Trophoblast cell (in vitro differentiated cells and primary cell): ENCODE results near the gene NUFIP1.

Source experiments
- DNase-seq, 2 donors: peaks; one replicate each; pipeline ENCODE4 v3.0.0-alpha.2; 2016
- H2AFZ ChIP-seq: 2 replicates; pipeline ENCODE4 v1.6.1; 2013; ENCODE audit warnings: low read length, moderate library complexity, mild to moderate bottlenecking; ENCODE audit not compliant: insufficient read depth, poor library complexity
- H2AK5ac ChIP-seq: 2 replicates; pipeline ENCODE4 v1.6.1; 2013; ENCODE audit warnings: mild to moderate bottlenecking, low read length
- H2BK120ac ChIP-seq: 2 replicates; pipeline ENCODE4 v1.6.1; 2013; ENCODE audit warnings: low read length, mild to moderate bottlenecking, moderate library complexity; ENCODE audit not compliant: insufficient read depth, poor library complexity
- H2BK12ac ChIP-seq: 2 replicates; pipeline ENCODE4 v1.6.1; 2013; ENCODE audit warnings: mild to moderate bottlenecking, low read length, moderate library complexity
- H2BK5ac ChIP-seq: 2 replicates; pipeline ENCODE4 v1.6.1; 2013; ENCODE audit warnings: low read length, low read depth, moderate library complexity, mild to moderate bottlenecking; ENCODE audit not compliant: poor library complexity
- H3K14ac ChIP-seq: 2 replicates; pipeline ENCODE4 v1.6.1; 2013; ENCODE audit warnings: mild to moderate bottlenecking, low read length
- H3K18ac ChIP-seq: 2 replicates; pipeline ENCODE4 v1.6.1; 2013; ENCODE audit warnings: mild to moderate bottlenecking, low read length
- H3K23ac ChIP-seq: 2 replicates; pipeline ENCODE4 v1.6.1; 2013; ENCODE audit warnings: low read length
- H3K27ac ChIP-seq: 2 replicates; pipeline ENCODE4 v1.5.1; 2013; ENCODE audit warnings: low read depth, mild to moderate bottlenecking, inconsistent platforms, low read length, moderate library complexity
- H3K27me3 ChIP-seq: 2 replicates; pipeline ENCODE4 v1.6.1; 2013; ENCODE audit warnings: inconsistent platforms, mild to moderate bottlenecking, low read length, moderate library complexity; ENCODE audit not compliant: insufficient read depth
- H3K36me3 ChIP-seq, 2 experiments: 1 replicate in 1 of 2; 2 replicates in 1 of 2; pipeline ENCODE4 v1.6.1; 2013; ENCODE audit warnings: low read length in 2 of 2, mild to moderate bottlenecking in 2 of 2, moderate library complexity in 1 of 2; ENCODE audit not compliant: insufficient read depth in 2 of 2, control insufficient read depth in 1 of 2
- H3K4ac ChIP-seq: 2 replicates; pipeline ENCODE4 v1.6.1; 2013; ENCODE audit warnings: low read depth, mild to moderate bottlenecking, low read length, moderate library complexity
- H3K4me1 ChIP-seq, 2 experiments: 1 replicate in 1 of 2; 2 replicates in 1 of 2; pipeline ENCODE4 v1.6.1; 2013; ENCODE audit warnings: low read length in 2 of 2, mild to moderate bottlenecking in 2 of 2, moderate library complexity in 1 of 2; ENCODE audit not compliant: insufficient read depth in 2 of 2, control insufficient read depth in 1 of 2
- H3K4me2 ChIP-seq: 2 replicates; pipeline ENCODE4 v1.6.1; 2013; ENCODE audit warnings: inconsistent platforms, mild to moderate bottlenecking, low read length, moderate library complexity
- H3K4me3 ChIP-seq: 2 replicates; pipeline ENCODE4 v1.5.1; 2013; ENCODE audit warnings: mild to moderate bottlenecking, low read depth, low read length, inconsistent platforms
- H3K79me1 ChIP-seq: one replicate; pipeline ENCODE4 v1.6.1; 2013; ENCODE audit warnings: low read length
- H3K79me2 ChIP-seq: 2 replicates; pipeline ENCODE4 v1.6.1; 2013; ENCODE audit warnings: low read length, mild to moderate bottlenecking; ENCODE audit not compliant: control insufficient read depth, insufficient read depth, poor library complexity
- H3K9ac ChIP-seq: 2 replicates; pipeline ENCODE4 v1.6.1; 2013; ENCODE audit warnings: mild to moderate bottlenecking, low read length
- H3K9me3 ChIP-seq: 2 replicates; pipeline ENCODE4 v1.6.1; 2013; ENCODE audit warnings: low read depth, mild to moderate bottlenecking, control low read depth, inconsistent platforms, low read length; ENCODE audit not compliant: insufficient read depth
- H4K12ac ChIP-seq: 2 replicates; pipeline ENCODE4 v1.6.1; 2013; ENCODE audit warnings: low read depth, mild to moderate bottlenecking, low read length, moderate library complexity
- H4K8ac ChIP-seq: 2 replicates; pipeline ENCODE4 v1.6.1; 2013; ENCODE audit warnings: low read depth, mild to moderate bottlenecking, low read length, moderate library complexity
- H4K91ac ChIP-seq: one replicate; pipeline ENCODE4 v1.6.1; 2013; ENCODE audit warnings: low read depth, mild to moderate bottlenecking, low read length, moderate library complexity
- WGBS: extraction: QIAGEN DNeasy Blood & Tissue Kit; methylation state at CpG from one replicate; pipeline ENCODE4 v1.1.7; 2013; ENCODE audit warnings: missing lambda C conversion rate; ENCODE audit not compliant: insufficient read length, insufficient coverage; ENCODE audit errors: extremely low coverage; 5-methylcytosine and 5-hydroxymethylcytosine counted together

NUFIP1 gene

DNA sequence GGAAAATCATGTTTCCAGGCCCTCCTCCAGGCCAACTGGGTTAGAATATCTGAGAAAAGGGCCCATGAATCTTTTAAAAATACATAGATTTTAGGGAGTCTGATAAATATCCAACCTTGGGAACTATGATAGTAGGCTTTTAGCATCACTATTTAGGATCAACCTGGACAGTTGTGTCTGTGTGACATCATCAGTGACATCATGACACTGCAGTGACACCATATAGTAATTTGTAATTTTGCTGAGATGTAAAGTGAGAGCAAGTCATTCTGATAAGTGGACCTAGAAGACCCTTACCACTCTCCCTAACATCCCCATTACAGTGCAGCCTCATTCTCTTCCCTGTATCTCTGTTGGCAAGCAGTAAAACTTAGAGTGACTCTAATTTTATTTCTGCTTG is 14.1 kb upstream of the NUFIP1 start:
- H2AK5ac ChIP-seq, result no peak overlapping the region
- no peak overlapping the region for H3K4ac ChIP-seq
- H3K4me1 ChIP-seq, result no peaks in the 10 kb centered on the region
- no peak overlapping the region for H3K14ac ChIP-seq
- DNase-seq, result no peak
- no peaks in the 10 kb centered on the region for H3K79me2 ChIP-seq
- peaks cover 7 to 13% of the 10 kb centered on the region in 2 experiments for H3K36me3 ChIP-seq
- no peak overlapping the region for H3K4me3 ChIP-seq
- H3K23ac ChIP-seq, result no peak overlapping the region
- no peak overlapping the region for H2BK12ac ChIP-seq
- no peak overlapping the region for H2AFZ ChIP-seq
- no peak overlapping the region for H2BK120ac ChIP-seq
- no peak overlapping the region for H3K9ac ChIP-seq
- H2BK5ac ChIP-seq, result no peak overlapping the region
- no peak overlapping the region for H4K12ac ChIP-seq
- H3K9me3 ChIP-seq, result no peaks in the 10 kb centered on the region
- no peak overlapping the region for H3K27ac ChIP-seq
- H3K27me3 ChIP-seq, result no peaks in the 10 kb centered on the region
- H4K8ac ChIP-seq, result no peak overlapping the region
- H3K79me1 ChIP-seq, result no peaks in the 10 kb centered on the region
- no peak overlapping the region for H3K18ac ChIP-seq
- no peak overlapping the region for H3K4me2 ChIP-seq
- no peak overlapping the region for H4K91ac ChIP-seq

GRCh38 chr13:44989941-44990340 is 670 bp upstream of the NUFIP1 start:
- H3K23ac ChIP-seq, result no peak overlapping the region
- no peak overlapping the region for H2AK5ac ChIP-seq
- peak overlapping the region; percentile 97 for H3K4me2 ChIP-seq
- H3K27me3 ChIP-seq, result no peaks in the 10 kb centered on the region
- H2AFZ ChIP-seq, result peak overlapping the region; percentile 93
- H3K79me1 ChIP-seq, result peaks cover 2% of the 10 kb centered on the region
- H3K27ac ChIP-seq, result no peak overlapping the region
- H3K36me3 ChIP-seq, result peaks cover 3 to 5% of the 10 kb centered on the region in 2 experiments
- H4K12ac ChIP-seq, result peak overlapping the region; percentile 79
- peak overlapping the region; percentile 68 for H3K18ac ChIP-seq
- peak overlapping the region; percentile 92 for H3K14ac ChIP-seq
- H4K8ac ChIP-seq, result peak overlapping the region; percentile 95
- peaks cover 7 to 9% of the 10 kb centered on the region in 2 experiments for H3K4me1 ChIP-seq
- peak overlapping the region; percentile 100 for H3K4me3 ChIP-seq
- no peak overlapping the region for H2BK12ac ChIP-seq
- H3K79me2 ChIP-seq, result peaks cover 8% of the 10 kb centered on the region
- peak; percentile 13 to 32 for DNase-seq
- WGBS, result no CpG with 5 or more reads among the region's 10 CpGs
- H2BK120ac ChIP-seq, result no peak overlapping the region
- peak overlapping the region; percentile 61 for H3K4ac ChIP-seq
- H3K9ac ChIP-seq, result peak overlapping the region; percentile 99
- H3K9me3 ChIP-seq, result no peaks in the 10 kb centered on the region
- no peak overlapping the region for H2BK5ac ChIP-seq
- no peak overlapping the region for H4K91ac ChIP-seq

GRCh38 chr13:44978328-44978727 is 10.9 kb downstream of the NUFIP1 start:
- no peak overlapping the region for H2BK12ac ChIP-seq
- peaks cover 4 to 22% of the 10 kb centered on the region in 2 experiments for H3K36me3 ChIP-seq
- H3K79me2 ChIP-seq, result no peaks in the 10 kb centered on the region
- H3K18ac ChIP-seq, result no peak overlapping the region
- no peak overlapping the region for H3K14ac ChIP-seq
- H3K9ac ChIP-seq, result no peak overlapping the region
- no peak for DNase-seq
- no peaks in the 10 kb centered on the region for H3K4me1 ChIP-seq
- no peak overlapping the region for H4K12ac ChIP-seq
- H3K27me3 ChIP-seq, result no peaks in the 10 kb centered on the region
- H3K4ac ChIP-seq, result no peak overlapping the region
- no peak overlapping the region for H4K8ac ChIP-seq
- H3K9me3 ChIP-seq, result no peaks in the 10 kb centered on the region
- no peaks in the 10 kb centered on the region for H3K79me1 ChIP-seq
- no peak overlapping the region for H3K4me3 ChIP-seq
- H2AK5ac ChIP-seq, result no peak overlapping the region
- H2BK5ac ChIP-seq, result no peak overlapping the region
- H2BK120ac ChIP-seq, result no peak overlapping the region
- no peak overlapping the region for H2AFZ ChIP-seq
- no peak overlapping the region for H4K91ac ChIP-seq
- no peak overlapping the region for H3K23ac ChIP-seq
- no peak overlapping the region for H3K27ac ChIP-seq
- no CpG with 5 or more reads among the region's 1 CpG for WGBS
- no peak overlapping the region for H3K4me2 ChIP-seq

DNA sequence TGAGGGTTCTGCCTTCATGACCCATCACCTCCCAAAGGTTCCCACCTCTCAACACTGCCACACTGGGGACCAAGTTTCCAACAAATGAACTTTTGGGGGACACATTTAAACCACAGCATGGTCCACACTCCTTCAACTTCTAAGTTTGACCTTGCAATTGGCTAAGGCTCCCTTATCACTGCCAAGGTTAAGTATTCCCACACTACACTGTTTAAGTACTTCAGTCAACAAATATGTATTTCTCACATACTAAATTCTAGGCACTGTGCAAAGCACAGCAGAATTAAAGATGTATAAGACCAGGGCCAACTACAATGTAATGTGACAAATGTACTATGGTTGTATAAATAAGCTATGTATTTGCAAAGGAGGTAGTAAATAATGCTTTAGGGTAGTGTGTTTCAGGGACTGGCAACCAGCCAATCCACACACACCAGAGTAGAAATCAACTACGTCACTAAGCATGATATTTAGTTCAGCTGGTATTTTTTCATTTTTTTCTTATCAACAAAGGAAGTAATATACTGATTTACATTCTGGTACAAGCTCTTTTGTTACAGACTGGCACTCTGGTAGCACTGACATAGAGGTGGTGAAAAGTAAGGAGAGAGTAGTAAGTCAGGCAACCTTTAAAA is 12.2 kb downstream of the NUFIP1 start:
- Histone ChIP-seq H3K4ac (no peak overlapping the region), H4K8ac (no peak overlapping the region), H2BK120ac (no peak overlapping the region), H2BK12ac (no peak overlapping the region), H3K9ac (no peak overlapping the region), H3K27me3 (no peaks in the 10 kb centered on the region), H3K36me3 (peaks cover 4 to 22% of the 10 kb centered on the region in 2 experiments), H3K79me2 (no peaks in the 10 kb centered on the region), H3K9me3 (no peaks in the 10 kb centered on the region), H3K4me2 (no peak overlapping the region), H3K79me1 (no peaks in the 10 kb centered on the region), H3K4me1 (no peaks in the 10 kb centered on the region), H3K27ac (no peak overlapping the region), H4K91ac (no peak overlapping the region), H2AFZ (no peak overlapping the region), H2BK5ac (no peak overlapping the region), H3K23ac (no peak overlapping the region), H3K14ac (no peak overlapping the region), H3K4me3 (no peak overlapping the region), H3K18ac (no peak overlapping the region), H2AK5ac (no peak overlapping the region), H4K12ac (no peak overlapping the region)
- no CpG with 5 or more reads among the region's 1 CpG for WGBS
- no peak for DNase-seq
